ENCODE measurements around the gene EYS.

- TF ChIP-seq PATZ1 (CRISPR knock-in tag; IDR thresholded peaks at IDR 0.05; ENCODE audit: borderline replicate concordance) (no peak), PPARA (CRISPR knock-in tag; IDR thresholded peaks at IDR 0.05; ENCODE audit: borderline replicate concordance) (no peak), TCF4 (CRISPR knock-in tag; IDR thresholded peaks at IDR 0.05; ENCODE audit: borderline replicate concordance) (no peak), CREB5 (CRISPR knock-in tag; IDR thresholded peaks at IDR 0.05; ENCODE audit: low read depth) (no peak), ZC3H10 (CRISPR knock-in tag; IDR thresholded peaks at IDR 0.05) (no peak), RARB (CRISPR knock-in tag; IDR thresholded peaks at IDR 0.05) (no peak), TOX (CRISPR knock-in tag; IDR thresholded peaks at IDR 0.05; ENCODE audit: borderline replicate concordance) (no peak), ZNF70 (CRISPR knock-in tag; IDR thresholded peaks at IDR 0.05) (no peak), ISL1 (CRISPR knock-in tag; IDR thresholded peaks at IDR 0.05) (no peak), CSDC2 (CRISPR knock-in tag; IDR thresholded peaks at IDR 0.05) (no peak), POU6F1 (CRISPR knock-in tag; IDR thresholded peaks at IDR 0.05; ENCODE audit: borderline replicate concordance, low read depth) (no peak), ZFP30 (CRISPR knock-in tag; IDR thresholded peaks at IDR 0.05) (no peak)
Observed at GRCh38 chr6:63947792-63948529, 1759.1 kb downstream of the EYS start.

All from SK-N-SH treated with all-trans-retinoic acid at 6 μM for 48 hours (cell line).